Measurements from ENCODE around the gene TAF3.
"Not testable (repeated sequence)": the region's sequence is repeated elsewhere in the genome, so short reads cannot be mapped to it uniquely, and the experiment has no call there.

Gene TAF3

GRCh38 chr10:7980196-7980595 lies 161.9 kb downstream of the TAF3 start:
- DNase-seq, result no peak

- DNase-seq, result no peak
These were observed 164.4 kb downstream of the TAF3 start for GRCh38 chr10:7982727-7983126.

- DNase-seq, result no peak
These were observed 166.0 kb downstream of the TAF3 start for GRCh38 chr10:7984325-7984724.

GRCh38 chr10:7984896-7985295 lies 166.6 kb downstream of the TAF3 start:
- DNase-seq, result no peak

GRCh38 chr10:7986851-7987250 lies 168.5 kb downstream of the TAF3 start:
- no peak for DNase-seq

- DNase-seq, result no peak
These were observed 170.7 kb downstream of the TAF3 start for GRCh38 chr10:7988989-7989388.

GRCh38 chr10:7998831-7999230 lies 180.5 kb downstream of the TAF3 start:
- DNase-seq, result no peak

GRCh38 chr10:8004469-8005000 lies 186.2 kb downstream of the TAF3 start:
- DNase-seq, result no peak

GRCh38 chr10:8006274-8006999 lies 188.1 kb downstream of the TAF3 start:
- DNase-seq, result no peak

GRCh38 chr10:8009031-8009430 lies 190.7 kb downstream of the TAF3 start:
- DNase-seq, result no peak

GRCh38 chr10:8013006-8013405 lies 194.7 kb downstream of the TAF3 start:
- DNase-seq, result no peak

GRCh38 chr10:8013619-8014018 lies 195.3 kb downstream of the TAF3 start:
- DNase-seq, result no peak

GRCh38 chr10:8014649-8015048 lies 196.3 kb downstream of the TAF3 start:
- DNase-seq, result no peak

- no peak for DNase-seq
These were observed 199.0 kb downstream of the TAF3 start for GRCh38 chr10:8017277-8017676.

GRCh38 chr10:8023321-8023720 lies 205.0 kb downstream of the TAF3 start:
- DNase-seq, result no peak

GRCh38 chr10:8023851-8024250 lies 205.5 kb downstream of the TAF3 start:
- DNase-seq, result no peak

- DNase-seq, result no peak
These were observed 208.3 kb downstream of the TAF3 start for GRCh38 chr10:8026349-8027259.

- not testable (repeated sequence) for DNase-seq
These were observed 212.9 kb downstream of the TAF3 start for GRCh38 chr10:8031211-8031610.

GRCh38 chr10:8032558-8032957 lies 214.3 kb downstream of the TAF3 start:
- no peak for DNase-seq

- DNase-seq, result no peak
These were observed 215.6 kb downstream of the TAF3 start for GRCh38 chr10:8033812-8034465.

- DNase-seq, result peak; percentile 25
These were observed 216.2 kb downstream of the TAF3 start for GRCh38 chr10:8034466-8035005.

GRCh38 chr10:8035006-8035640 lies 216.8 kb downstream of the TAF3 start:
- DNase-seq, result peak; percentile 7

Measured in CD4-positive, alpha-beta T cell treated with Interleukin-17A for 4 hours (primary cell).